ENCODE results near the gene PLCG1.

Gene PLCG1

GRCh38 chr20:41154436-41155176 is 17.3 kb downstream of the PLCG1 start:
- Histone ChIP-seq H3K9ac (ENCODE audit: low read depth in 1 of 2, low read length in 2 of 2) (no peak overlapping the region), H3K36me3 (ENCODE audit: control insufficient read depth in 2 of 2, insufficient read depth in 2 of 2, low read length in 2 of 2) (peaks cover 0 to 1% of the 10 kb centered on the region in 2 donors), H3K4me1 (ENCODE audit: control insufficient read depth in 2 of 2, insufficient read depth in 2 of 2, low read length in 2 of 2) (peaks cover 14 to 29% of the 10 kb centered on the region in 2 donors), H3K27ac (ENCODE audit: low read depth in 2 of 2, low read length in 2 of 2) (no peak overlapping the region), H3K4me3 (ENCODE audit: low read length in 2 of 2) (no peak overlapping the region), H3K27me3 (ENCODE audit: control insufficient read depth in 2 of 2, insufficient read depth in 2 of 2, low read length in 2 of 2) (no peaks in the 10 kb centered on the region), H3K9me3 (ENCODE audit: control insufficient read depth in 2 of 2, low read length in 2 of 2) (no peaks in the 10 kb centered on the region)

GRCh38 chr20:41155261-41155660 is 17.9 kb downstream of the PLCG1 start:
- Histone ChIP-seq H3K4me3 (ENCODE audit: low read length in 2 of 2) (no peak overlapping the region), H3K9ac (ENCODE audit: low read depth in 1 of 2, low read length in 2 of 2) (no peak overlapping the region), H3K4me1 (ENCODE audit: control insufficient read depth in 2 of 2, insufficient read depth in 2 of 2, low read length in 2 of 2) (peaks cover 8 to 30% of the 10 kb centered on the region in 2 donors), H3K27me3 (ENCODE audit: control insufficient read depth in 2 of 2, insufficient read depth in 2 of 2, low read length in 2 of 2) (no peaks in the 10 kb centered on the region), H3K9me3 (ENCODE audit: control insufficient read depth in 2 of 2, low read length in 2 of 2) (no peaks in the 10 kb centered on the region), H3K36me3 (ENCODE audit: control insufficient read depth in 2 of 2, insufficient read depth in 2 of 2, low read length in 2 of 2) (peaks cover 1 to 8% of the 10 kb centered on the region in 2 donors), H3K27ac (ENCODE audit: low read depth in 2 of 2, low read length in 2 of 2) (no peak overlapping the region)

- Histone ChIP-seq H3K27ac (ENCODE audit: low read depth in 2 of 2, low read length in 2 of 2) (peak overlapping the region in 1 of 2 donors; percentile 50), H3K9ac (ENCODE audit: low read depth in 1 of 2, low read length in 2 of 2) (no peak overlapping the region), H3K27me3 (ENCODE audit: control insufficient read depth in 2 of 2, insufficient read depth in 2 of 2, low read length in 2 of 2) (no peaks in the 10 kb centered on the region), H3K9me3 (ENCODE audit: control insufficient read depth in 2 of 2, low read length in 2 of 2) (no peaks in the 10 kb centered on the region), H3K36me3 (ENCODE audit: control insufficient read depth in 2 of 2, insufficient read depth in 2 of 2, low read length in 2 of 2) (peaks cover 13 to 20% of the 10 kb centered on the region in 2 donors), H3K4me3 (ENCODE audit: low read length in 2 of 2) (no peak overlapping the region), H3K4me1 (ENCODE audit: control insufficient read depth in 2 of 2, insufficient read depth in 2 of 2, low read length in 2 of 2) (peaks cover 0 to 22% of the 10 kb centered on the region in 2 donors)
These were observed 20.8 kb downstream of the PLCG1 start for GRCh38 chr20:41158082-41158625.

- peaks cover 0 to 22% of the 10 kb centered on the region in 2 donors for H3K4me1 ChIP-seq (ENCODE audit: control insufficient read depth in 2 of 2, insufficient read depth in 2 of 2, low read length in 2 of 2)
- H3K36me3 ChIP-seq (ENCODE audit: control insufficient read depth in 2 of 2, insufficient read depth in 2 of 2, low read length in 2 of 2), result peaks cover 26 to 34% of the 10 kb centered on the region in 2 donors
- H3K27me3 ChIP-seq (ENCODE audit: control insufficient read depth in 2 of 2, insufficient read depth in 2 of 2, low read length in 2 of 2), result no peaks in the 10 kb centered on the region
- no peaks in the 10 kb centered on the region for H3K9me3 ChIP-seq (ENCODE audit: control insufficient read depth in 2 of 2, low read length in 2 of 2)
- no peak overlapping the region for H3K4me3 ChIP-seq (ENCODE audit: low read length in 2 of 2)
- H3K9ac ChIP-seq (ENCODE audit: low read depth in 1 of 2, low read length in 2 of 2), result no peak overlapping the region
- H3K27ac ChIP-seq (ENCODE audit: low read depth in 2 of 2, low read length in 2 of 2), result no peak overlapping the region
These were observed 22.2 kb downstream of the PLCG1 start for GRCh38 chr20:41159547-41159946.

- H3K9me3 ChIP-seq (ENCODE audit: control insufficient read depth in 2 of 2, low read length in 2 of 2), result no peaks in the 10 kb centered on the region
- no peak overlapping the region for H3K27ac ChIP-seq (ENCODE audit: low read depth in 2 of 2, low read length in 2 of 2)
- H3K9ac ChIP-seq (ENCODE audit: low read depth in 1 of 2, low read length in 2 of 2), result no peak overlapping the region
- H3K27me3 ChIP-seq (ENCODE audit: control insufficient read depth in 2 of 2, insufficient read depth in 2 of 2, low read length in 2 of 2), result no peaks in the 10 kb centered on the region
- H3K36me3 ChIP-seq (ENCODE audit: control insufficient read depth in 2 of 2, insufficient read depth in 2 of 2, low read length in 2 of 2), result peaks cover 37 to 46% of the 10 kb centered on the region in 2 donors
- H3K4me1 ChIP-seq (ENCODE audit: control insufficient read depth in 2 of 2, insufficient read depth in 2 of 2, low read length in 2 of 2), result peaks cover 0 to 22% of the 10 kb centered on the region in 2 donors
- no peak overlapping the region for H3K4me3 ChIP-seq (ENCODE audit: low read length in 2 of 2)
These were observed 23.3 kb downstream of the PLCG1 start for GRCh38 chr20:41160686-41161085.

GRCh38 chr20:41161886-41162285 is 24.5 kb downstream of the PLCG1 start:
- Histone ChIP-seq H3K36me3 (ENCODE audit: control insufficient read depth in 2 of 2, insufficient read depth in 2 of 2, low read length in 2 of 2) (peaks cover 49 to 58% of the 10 kb centered on the region in 2 donors), H3K9ac (ENCODE audit: low read depth in 1 of 2, low read length in 2 of 2) (no peak overlapping the region), H3K4me3 (ENCODE audit: low read length in 2 of 2) (no peak overlapping the region), H3K4me1 (ENCODE audit: control insufficient read depth in 2 of 2, insufficient read depth in 2 of 2, low read length in 2 of 2) (peaks cover 0 to 17% of the 10 kb centered on the region in 2 donors), H3K27ac (ENCODE audit: low read depth in 2 of 2, low read length in 2 of 2) (no peak overlapping the region), H3K9me3 (ENCODE audit: control insufficient read depth in 2 of 2, low read length in 2 of 2) (no peaks in the 10 kb centered on the region), H3K27me3 (ENCODE audit: control insufficient read depth in 2 of 2, insufficient read depth in 2 of 2, low read length in 2 of 2) (no peaks in the 10 kb centered on the region)

GRCh38 chr20:41162396-41162795 is 25.1 kb downstream of the PLCG1 start:
- Histone ChIP-seq H3K27ac (ENCODE audit: low read depth in 2 of 2, low read length in 2 of 2) (no peak overlapping the region), H3K9me3 (ENCODE audit: control insufficient read depth in 2 of 2, low read length in 2 of 2) (no peaks in the 10 kb centered on the region), H3K4me3 (ENCODE audit: low read length in 2 of 2) (no peak overlapping the region), H3K9ac (ENCODE audit: low read depth in 1 of 2, low read length in 2 of 2) (no peak overlapping the region), H3K36me3 (ENCODE audit: control insufficient read depth in 2 of 2, insufficient read depth in 2 of 2, low read length in 2 of 2) (peaks cover 54 to 62% of the 10 kb centered on the region in 2 donors), H3K4me1 (ENCODE audit: control insufficient read depth in 2 of 2, insufficient read depth in 2 of 2, low read length in 2 of 2) (peaks cover 0 to 13% of the 10 kb centered on the region in 2 donors), H3K27me3 (ENCODE audit: control insufficient read depth in 2 of 2, insufficient read depth in 2 of 2, low read length in 2 of 2) (no peaks in the 10 kb centered on the region)

GRCh38 chr20:41163821-41164220 is 26.5 kb downstream of the PLCG1 start:
- H3K4me3 ChIP-seq (ENCODE audit: low read length in 2 of 2), result no peak overlapping the region
- no peaks in the 10 kb centered on the region for H3K9me3 ChIP-seq (ENCODE audit: control insufficient read depth in 2 of 2, low read length in 2 of 2)
- no peak overlapping the region for H3K27ac ChIP-seq (ENCODE audit: low read depth in 2 of 2, low read length in 2 of 2)
- H3K4me1 ChIP-seq (ENCODE audit: control insufficient read depth in 2 of 2, insufficient read depth in 2 of 2, low read length in 2 of 2), result peaks cover 0 to 8% of the 10 kb centered on the region in 2 donors
- peaks cover 63 to 74% of the 10 kb centered on the region in 2 donors for H3K36me3 ChIP-seq (ENCODE audit: control insufficient read depth in 2 of 2, insufficient read depth in 2 of 2, low read length in 2 of 2)
- H3K27me3 ChIP-seq (ENCODE audit: control insufficient read depth in 2 of 2, insufficient read depth in 2 of 2, low read length in 2 of 2), result no peaks in the 10 kb centered on the region
- H3K9ac ChIP-seq (ENCODE audit: low read depth in 1 of 2, low read length in 2 of 2), result no peak overlapping the region

GRCh38 chr20:41165001-41165882 is 27.9 kb downstream of the PLCG1 start:
- no peak overlapping the region for H3K4me3 ChIP-seq (ENCODE audit: low read length in 2 of 2)
- peaks cover 76 to 79% of the 10 kb centered on the region in 2 donors for H3K36me3 ChIP-seq (ENCODE audit: control insufficient read depth in 2 of 2, insufficient read depth in 2 of 2, low read length in 2 of 2)
- H3K27ac ChIP-seq (ENCODE audit: low read depth in 2 of 2, low read length in 2 of 2), result no peak overlapping the region
- H3K27me3 ChIP-seq (ENCODE audit: control insufficient read depth in 2 of 2, insufficient read depth in 2 of 2, low read length in 2 of 2), result no peaks in the 10 kb centered on the region
- no peak overlapping the region for H3K9ac ChIP-seq (ENCODE audit: low read depth in 1 of 2, low read length in 2 of 2)
- no peaks in the 10 kb centered on the region for H3K4me1 ChIP-seq (ENCODE audit: control insufficient read depth in 2 of 2, insufficient read depth in 2 of 2, low read length in 2 of 2)
- H3K9me3 ChIP-seq (ENCODE audit: control insufficient read depth in 2 of 2, low read length in 2 of 2), result no peaks in the 10 kb centered on the region
